ENCODE data around the gene ASB3.

Gene ASB3

GRCh38 chr2:53811601-53812000, 24.8 kb upstream of the ASB3 start:
- H3K4me2 ChIP-seq (ENCODE audit: low read length), result no peak overlapping the region
- H3F3A ChIP-seq (ENCODE audit: control insufficient read depth, insufficient read depth), result no peaks in the 10 kb centered on the region
- H3K4me1 ChIP-seq (ENCODE audit: control insufficient read depth, low read length), result no peaks in the 10 kb centered on the region
- H3K9me3 ChIP-seq (ENCODE audit: control insufficient read depth, insufficient read depth, low read length), result no peaks in the 10 kb centered on the region
- H3K27ac ChIP-seq (ENCODE audit: low read depth, low read length), result no peak overlapping the region
- no peaks in the 10 kb centered on the region for H3K27me3 ChIP-seq (ENCODE audit: control insufficient read depth, low read length)
- TF ChIP-seq EZH2phosphoT487 (IDR thresholded peaks at IDR 0.05; ENCODE audit: borderline replicate concordance, low read length) (no peak), CTCF (IDR thresholded peaks at IDR 0.05; ENCODE audit: low read depth, low read length, poor library complexity, severe bottlenecking) (no peak)
- H3K9me2 ChIP-seq (replicated peaks; ENCODE audit: control insufficient read depth, low read length), result no peaks in the 10 kb centered on the region
- H3K36me3 ChIP-seq (ENCODE audit: control insufficient read depth, low read length), result peaks cover 59% of the 10 kb centered on the region
- no peaks in the 10 kb centered on the region for H3K79me2 ChIP-seq (ENCODE audit: control insufficient read depth, low read length)
- H4K20me1 ChIP-seq (ENCODE audit: control insufficient read depth, insufficient read depth, low read depth, low read length), result no peaks in the 10 kb centered on the region
- no peak overlapping the region for H3K4me3 ChIP-seq (ENCODE audit: low read length)

GRCh38 chr2:53802617-53803151, 15.9 kb upstream of the ASB3 start:
- H3F3A ChIP-seq (ENCODE audit: control insufficient read depth, insufficient read depth), result no peaks in the 10 kb centered on the region
- H3K4me3 ChIP-seq (ENCODE audit: low read length), result no peak overlapping the region
- no peaks in the 10 kb centered on the region for H4K20me1 ChIP-seq (ENCODE audit: control insufficient read depth, insufficient read depth, low read depth, low read length)
- no peaks in the 10 kb centered on the region for H3K79me2 ChIP-seq (ENCODE audit: control insufficient read depth, low read length)
- no peaks in the 10 kb centered on the region for H3K9me3 ChIP-seq (ENCODE audit: control insufficient read depth, insufficient read depth, low read length)
- no peaks in the 10 kb centered on the region for H3K27me3 ChIP-seq (ENCODE audit: control insufficient read depth, low read length)
- H3K36me3 ChIP-seq (ENCODE audit: control insufficient read depth, low read length), result peaks cover 52% of the 10 kb centered on the region
- no peak for TF ChIP-seq EZH2phosphoT487 (IDR thresholded peaks at IDR 0.05; ENCODE audit: borderline replicate concordance, low read length)
- no peak for TF ChIP-seq CTCF (IDR thresholded peaks at IDR 0.05; ENCODE audit: low read depth, low read length, poor library complexity, severe bottlenecking)
- H3K4me2 ChIP-seq (ENCODE audit: low read length), result no peak overlapping the region
- H3K4me1 ChIP-seq (ENCODE audit: control insufficient read depth, low read length), result no peaks in the 10 kb centered on the region
- no peak overlapping the region for H3K27ac ChIP-seq (ENCODE audit: low read depth, low read length)
- H3K9me2 ChIP-seq (replicated peaks; ENCODE audit: control insufficient read depth, low read length), result no peaks in the 10 kb centered on the region

- Histone ChIP-seq H3K9me3 (ENCODE audit: control insufficient read depth, insufficient read depth, low read length) (no peaks in the 10 kb centered on the region), H3K27ac (ENCODE audit: low read depth, low read length) (no peak overlapping the region), H3K9me2 (replicated peaks; ENCODE audit: control insufficient read depth, low read length) (no peaks in the 10 kb centered on the region), H3K4me1 (ENCODE audit: control insufficient read depth, low read length) (no peaks in the 10 kb centered on the region), H3K79me2 (ENCODE audit: control insufficient read depth, low read length) (no peaks in the 10 kb centered on the region), H3K27me3 (ENCODE audit: control insufficient read depth, low read length) (no peaks in the 10 kb centered on the region), H3K4me3 (ENCODE audit: low read length) (no peak overlapping the region), H3K36me3 (ENCODE audit: control insufficient read depth, low read length) (peaks cover 49% of the 10 kb centered on the region), H3F3A (ENCODE audit: control insufficient read depth, insufficient read depth) (no peaks in the 10 kb centered on the region), H3K4me2 (ENCODE audit: low read length) (no peak overlapping the region), H4K20me1 (ENCODE audit: control insufficient read depth, insufficient read depth, low read depth, low read length) (no peaks in the 10 kb centered on the region)
- no peak for TF ChIP-seq CTCF (IDR thresholded peaks at IDR 0.05; ENCODE audit: low read depth, low read length, poor library complexity, severe bottlenecking)
- no peak for TF ChIP-seq EZH2phosphoT487 (IDR thresholded peaks at IDR 0.05; ENCODE audit: borderline replicate concordance, low read length)
Observed at GRCh38 chr2:53801547-53801946, 14.8 kb upstream of the ASB3 start.
